Measurements from ENCODE around the gene KIF13A.

Gene KIF13A

GRCh38 chr6:17719323-17720041 lies 268.0 kb downstream of the KIF13A start:
- DNase-seq (ENCODE audit: low spot score), result no peak

- no peak for DNase-seq (ENCODE audit: low spot score)
Measured at GRCh38 chr6:17716221-17716620, 271.2 kb downstream of the KIF13A start.

GRCh38 chr6:17714879-17715851 lies 272.3 kb downstream of the KIF13A start:
- DNase-seq (ENCODE audit: low spot score), result peak; percentile 80

GRCh38 chr6:17714177-17714576 lies 273.3 kb downstream of the KIF13A start:
- no peak for DNase-seq (ENCODE audit: low spot score)

GRCh38 chr6:17712576-17712975 lies 274.9 kb downstream of the KIF13A start:
- DNase-seq (ENCODE audit: low spot score), result no peak

GRCh38 chr6:17710331-17710730 lies 277.1 kb downstream of the KIF13A start:
- DNase-seq (ENCODE audit: low spot score), result peak; percentile 26

GRCh38 chr6:17709476-17709875 lies 278.0 kb downstream of the KIF13A start:
- no peak for DNase-seq (ENCODE audit: low spot score)
